GM19397 (cell line): Measurements from ENCODE around the gene GRK6.
"Not testable (repeated sequence)": the region's sequence is repeated elsewhere in the genome, so short reads cannot be mapped to it uniquely, and the experiment has no call there.

ENCODE experiments used
- ATAC-seq: cut with Tn5 transposase; IDR thresholded peaks from one replicate; pipeline ENCODE4 v1.9.1; 2021; ENCODE audit warnings: mild to moderate bottlenecking, moderate library complexity; ENCODE audit not compliant: unreplicated experiment

The GRK6 gene

DNA sequence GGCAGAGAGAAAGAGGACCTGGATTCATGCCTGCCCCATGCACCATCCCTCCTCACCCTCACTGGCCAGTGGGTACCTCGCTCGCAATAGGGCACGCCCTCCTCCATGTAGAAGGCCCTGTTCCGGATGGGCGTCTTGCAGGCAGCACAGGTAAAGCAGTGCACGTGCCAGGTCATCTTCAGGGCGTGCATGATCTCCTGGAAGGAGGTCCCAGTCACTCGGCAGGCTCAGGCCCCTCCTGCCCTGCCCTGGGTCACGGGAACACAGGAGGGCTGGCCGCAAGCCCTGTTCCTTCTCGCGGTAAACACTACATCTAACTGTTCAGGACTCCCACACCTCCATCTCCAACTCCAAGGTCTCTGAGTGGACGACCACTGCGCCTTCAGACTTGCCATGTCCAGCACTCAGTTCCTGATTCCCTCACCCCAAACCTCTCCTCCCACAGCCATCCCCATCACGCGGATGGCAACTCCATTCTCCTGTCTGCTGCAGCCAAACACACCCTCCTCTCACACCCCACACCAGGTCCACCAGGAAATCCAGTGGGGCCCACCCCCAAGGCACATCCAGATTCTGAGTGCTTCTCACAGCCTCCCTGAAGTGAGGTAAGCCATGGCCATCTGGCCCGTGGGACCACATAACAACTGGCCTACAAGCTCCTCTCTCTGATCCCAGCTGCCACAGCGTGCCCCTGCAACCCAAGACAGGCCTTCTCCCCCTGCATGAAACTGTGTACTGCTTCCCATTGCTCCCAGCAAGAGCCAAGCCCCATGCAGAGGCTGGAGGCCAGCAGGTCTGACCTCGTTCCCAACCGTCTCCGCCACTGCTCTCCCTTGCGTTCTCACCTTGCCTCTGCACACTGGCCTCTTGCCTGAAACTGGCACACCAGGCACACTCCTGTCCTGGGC, 57.8 kb downstream of the GRK6 start:
- ATAC-seq: no peak

DNA sequence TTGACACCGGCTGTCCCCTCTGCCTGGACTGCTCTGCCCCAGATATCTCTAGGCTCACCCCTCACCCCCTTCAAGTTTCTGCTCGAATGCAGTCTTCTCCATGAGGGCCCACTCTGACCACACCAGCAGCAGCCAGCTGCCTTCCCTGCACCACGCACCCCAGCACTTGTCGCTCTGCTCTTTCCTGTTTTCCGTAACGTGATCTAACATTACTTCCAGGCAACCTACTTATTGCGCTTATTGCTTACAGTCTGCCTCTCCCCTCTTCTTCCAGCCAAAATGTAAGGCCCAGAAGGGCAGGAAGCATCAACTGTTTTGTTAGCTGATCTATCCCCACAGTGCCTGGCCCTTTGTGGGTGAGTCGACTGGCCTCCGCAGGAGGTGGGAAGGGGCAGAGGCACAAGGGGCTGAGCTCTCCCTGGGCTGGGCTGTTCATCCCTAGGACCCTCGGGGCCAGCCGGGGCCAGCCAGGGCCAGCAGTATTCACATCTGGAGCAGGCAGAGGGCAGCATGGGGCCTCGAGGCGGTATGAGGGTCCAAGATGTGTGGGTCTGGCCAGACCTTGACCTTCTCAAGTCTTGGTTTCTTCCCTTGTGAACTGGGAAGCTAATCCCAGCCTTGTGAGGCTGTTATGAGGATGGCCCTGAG, 58.5 kb downstream of the GRK6 start:
- no peak for ATAC-seq

DNA sequence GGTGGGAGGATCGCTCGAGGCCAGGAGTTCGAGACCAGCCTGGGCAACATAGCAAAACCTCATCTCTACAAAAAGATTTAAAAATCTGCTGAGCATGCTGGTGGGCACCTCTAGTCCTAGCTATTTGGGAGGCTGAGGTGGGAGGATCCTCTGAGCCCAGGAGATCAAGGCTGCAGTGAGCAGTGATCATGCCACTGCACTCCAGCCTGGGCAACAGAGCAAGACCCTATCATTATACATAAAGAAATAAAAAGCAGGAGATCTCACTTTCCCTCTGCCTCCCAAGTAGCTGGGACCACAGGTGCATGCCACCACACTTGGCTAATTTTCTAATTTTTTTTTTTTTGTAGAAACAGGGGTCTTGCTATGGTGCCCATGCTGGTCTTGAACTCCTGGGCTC, 59.3 kb downstream of the GRK6 start:
- ATAC-seq: not testable (repeated sequence)

DNA sequence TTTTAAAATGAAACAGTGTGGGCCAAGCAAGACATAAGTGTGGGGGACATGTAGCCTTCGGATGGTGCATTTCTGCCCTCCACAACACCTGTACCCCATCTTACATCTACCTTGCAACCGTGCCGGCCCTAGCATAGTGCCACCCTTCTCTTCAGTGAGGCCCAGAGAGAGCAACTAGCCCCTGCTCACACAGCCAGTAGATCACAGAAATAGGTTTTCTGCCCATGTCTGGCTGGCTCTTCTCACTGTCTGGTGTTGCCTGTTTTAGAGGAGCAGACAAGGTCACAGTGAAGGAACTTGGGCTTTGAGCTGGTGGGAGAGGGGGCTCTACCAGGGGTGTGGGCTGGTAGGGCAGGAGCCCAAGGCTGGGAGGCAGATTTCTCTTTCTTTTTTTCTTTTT, 59.8 kb downstream of the GRK6 start:
- no peak for ATAC-seq

DNA sequence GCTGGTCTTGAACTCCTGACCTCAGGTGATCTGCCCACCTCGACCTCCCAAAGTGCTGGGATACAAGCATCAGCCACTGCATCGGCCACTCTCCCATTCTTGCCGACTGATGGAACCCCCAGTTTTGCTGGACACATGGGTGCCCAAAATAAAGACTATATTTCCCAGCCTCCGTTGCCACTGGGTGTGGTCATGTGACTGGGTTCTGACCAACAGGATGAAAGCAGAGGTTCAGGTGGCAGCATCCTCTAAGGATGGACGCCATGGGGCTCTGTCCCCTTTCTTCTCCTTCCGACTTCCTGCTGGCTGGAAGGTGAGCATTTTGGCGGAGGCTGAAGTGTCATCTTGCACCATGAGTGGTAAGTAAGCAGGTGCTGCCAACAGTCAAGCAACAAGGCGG, 60.7 kb downstream of the GRK6 start:
- no peak for ATAC-seq

DNA sequence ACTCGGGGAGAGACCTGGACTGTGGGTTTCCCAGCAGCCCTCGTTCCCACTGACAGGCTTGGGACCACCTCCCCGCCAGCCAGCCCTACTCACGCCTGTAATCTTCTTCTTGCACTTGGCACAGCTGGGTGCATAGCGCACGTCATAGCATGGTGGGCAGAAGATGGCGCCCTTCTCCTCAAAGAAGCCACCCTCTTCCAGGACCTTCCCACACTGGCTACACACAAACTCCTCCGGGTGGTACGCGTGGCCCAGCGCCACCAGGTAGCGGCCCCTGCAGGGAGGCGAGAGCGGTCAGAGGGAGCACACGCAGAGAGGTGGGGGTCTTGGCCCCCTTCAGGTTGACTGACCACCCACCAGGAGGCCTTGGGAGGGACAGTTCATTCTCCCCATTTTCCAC, 61.5 kb downstream of the GRK6 start:
- no peak for ATAC-seq

DNA sequence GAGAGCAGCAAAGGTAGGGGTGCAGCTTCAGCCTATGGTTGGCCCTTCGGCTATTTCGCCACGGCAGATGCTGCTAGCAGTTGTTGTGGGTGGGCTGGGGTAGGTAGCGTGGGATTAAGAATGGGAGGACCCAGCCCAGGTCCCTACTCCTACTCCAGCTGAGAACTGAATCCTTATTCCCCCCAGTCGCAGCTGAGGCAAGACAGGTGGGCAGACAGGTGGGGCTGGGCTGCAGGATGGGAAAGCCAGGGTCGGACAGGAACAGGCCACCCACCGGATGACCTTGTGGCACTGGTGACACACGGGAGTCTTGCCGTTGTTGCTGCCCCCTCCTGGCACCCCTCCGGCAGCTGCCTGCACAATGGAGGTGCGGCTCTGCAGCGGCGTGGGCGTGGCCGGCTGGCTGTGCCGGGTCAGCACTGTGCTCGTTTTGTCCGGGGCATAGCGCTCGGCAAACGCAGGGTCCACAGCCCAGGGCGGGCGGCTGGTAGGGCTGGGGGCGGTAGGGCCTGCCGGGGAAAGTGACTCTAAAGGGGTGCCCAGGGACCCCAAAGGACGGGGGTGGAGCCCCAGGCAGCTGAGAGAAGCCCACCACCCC, 62.7 kb downstream of the GRK6 start:
- ATAC-seq: no peak

DNA sequence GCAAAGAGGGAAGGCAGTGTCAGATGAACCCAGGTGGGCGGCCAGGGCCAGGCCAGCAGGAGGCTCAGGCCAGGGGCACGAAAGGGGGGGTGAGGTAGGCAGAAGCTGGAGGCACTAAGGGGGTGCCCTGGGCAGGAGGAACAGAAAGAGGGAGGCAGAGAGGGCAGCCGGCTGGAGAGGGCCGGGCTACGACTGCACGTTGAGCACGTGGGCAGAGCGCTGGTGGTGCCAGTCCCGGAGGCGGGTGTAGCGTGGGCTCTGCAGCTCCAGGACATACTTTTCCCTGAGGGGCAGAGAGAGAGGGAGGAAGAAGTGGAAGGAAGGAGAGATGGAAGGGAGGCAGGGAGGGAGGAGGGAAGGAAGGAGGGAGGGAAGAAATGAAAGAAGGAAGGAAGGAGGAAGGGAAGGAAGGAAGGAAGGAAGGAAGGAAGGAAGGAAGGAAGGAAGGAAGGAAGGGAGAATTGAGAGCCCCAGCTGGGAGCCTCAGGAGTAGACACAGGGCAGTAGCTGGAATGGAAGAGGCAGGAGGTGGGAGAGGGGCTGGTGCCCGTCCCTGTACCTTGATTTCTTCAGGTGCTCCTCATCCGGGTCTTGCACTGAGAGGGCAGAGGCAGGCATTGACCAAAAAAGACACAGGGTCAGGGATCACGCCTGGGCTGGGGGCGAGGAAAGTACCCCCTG, 64.0 kb downstream of the GRK6 start:
- ATAC-seq: no peak

DNA sequence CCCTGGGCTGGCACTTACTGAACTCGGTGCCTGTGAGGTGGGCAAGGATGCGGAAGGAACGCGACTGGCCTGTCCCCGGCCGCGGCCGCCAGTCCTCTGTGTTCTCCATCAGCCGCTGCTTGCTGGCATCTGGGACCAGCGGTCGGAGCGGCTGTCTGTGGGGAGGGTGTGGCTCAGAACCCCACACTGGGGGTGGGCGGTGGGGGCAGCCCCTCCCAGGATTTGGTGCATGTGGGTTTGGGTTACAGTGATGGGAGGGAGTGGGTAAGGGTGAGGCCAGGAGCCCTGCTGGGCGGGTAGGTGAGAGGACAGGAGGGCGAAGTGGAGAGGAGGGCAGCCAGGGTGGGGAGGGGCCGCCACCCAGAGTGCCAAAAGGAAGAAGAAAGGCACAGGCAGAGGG, 64.5 kb downstream of the GRK6 start:
- ATAC-seq: no peak

DNA sequence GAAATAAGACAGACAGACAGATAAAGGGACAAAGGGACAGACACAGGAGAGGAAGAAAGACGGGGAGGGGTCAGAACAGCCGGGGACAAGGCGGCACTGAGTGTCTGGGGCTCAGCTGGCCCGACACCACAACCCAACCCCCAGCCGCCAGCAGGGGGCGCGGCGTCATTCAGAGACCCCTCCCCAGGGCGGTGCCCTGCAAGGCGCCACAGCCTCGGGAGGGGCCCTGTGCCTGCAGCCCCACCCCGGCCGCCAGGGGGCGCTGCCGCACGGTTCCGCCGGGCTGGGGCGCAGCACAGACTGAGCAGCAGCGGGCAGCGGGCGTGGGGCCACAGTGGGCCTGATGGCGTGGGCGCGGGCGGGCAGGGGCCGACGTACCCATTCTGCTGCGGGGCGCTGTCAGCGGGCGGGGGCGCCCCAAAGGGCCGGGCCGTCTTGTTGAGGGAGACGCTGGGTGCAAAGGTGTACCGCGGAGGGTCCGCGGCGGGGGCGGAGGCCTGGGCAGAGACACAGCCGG, 65.0 kb downstream of the GRK6 start:
- no peak for ATAC-seq

DNA sequence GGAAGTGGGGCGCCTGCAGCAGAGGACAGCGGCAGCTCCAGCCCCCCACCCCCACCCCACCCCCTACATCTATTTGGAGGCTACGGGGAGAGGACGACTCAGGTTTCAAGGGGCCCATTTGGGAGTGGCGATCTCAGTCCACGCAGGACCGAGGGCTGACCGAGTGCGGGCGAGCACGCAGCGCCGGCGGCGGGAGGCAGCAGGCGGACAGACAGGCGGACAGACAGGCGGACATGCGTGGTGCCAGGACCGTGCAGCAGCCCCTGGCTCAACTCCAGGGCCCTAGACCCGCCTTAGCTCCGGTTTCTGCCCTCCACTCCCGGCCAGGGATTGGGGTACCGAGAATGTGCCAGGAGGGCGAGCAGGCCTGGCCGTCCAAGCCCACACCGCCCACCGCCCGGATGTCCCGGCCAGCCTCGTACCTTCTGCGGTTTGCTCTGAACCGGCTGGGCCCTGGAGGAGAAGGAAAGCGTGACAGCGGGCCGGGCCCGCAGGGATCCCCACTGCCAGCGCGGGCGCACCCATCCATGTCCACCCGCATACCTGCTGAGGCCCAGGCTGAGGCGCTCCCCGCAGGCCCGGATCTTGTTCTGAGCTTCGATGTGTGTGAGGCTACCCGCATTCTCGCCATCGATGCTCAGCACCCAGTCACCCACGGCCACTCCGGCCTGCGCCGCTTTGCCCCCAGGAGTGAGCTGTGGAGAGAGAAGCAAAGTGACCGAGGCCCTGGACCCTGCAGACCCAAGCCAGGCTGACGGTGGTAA, 65.7 kb downstream of the GRK6 start:
- ATAC-seq: no peak
